OCI-LY7 (cell line): ENCODE data around the gene HSP90AB1. TPM values are rescaled to one million over a fixed set of nuclear protein-coding genes. Genes with fewer than 3 reads are reported as not detected.

Experiments
- BruUV-seq: library from RNA; stranded (reverse); fragments of 400-500 nt; replicated peaks from 2 replicates; lab custom pipeline; 2021; lab: Mats Ljungman, UMichigan
- CTCF ChIA-PET: fragments of 300-600 bp; sonication (Branson Sonifier 250); formaldehyde crosslinking; loops from one replicate; lab custom pipeline; 2022; ENCODE audit warnings: antibody characterized with exemption; ENCODE audit not compliant: unreplicated experiment; lab: Charles Lee
- POLR2A ChIA-PET: fragments of 300-600 bp; sonication (Branson Sonifier 250); formaldehyde crosslinking; loops from one replicate; lab custom pipeline; 2022; ENCODE audit warnings: antibody characterized with exemption; lab: Charles Lee
- DNase-seq: peaks from one replicate; pipeline ENCODE4 v3.0.0-alpha.2; 2015; ENCODE audit warnings: low spot score
- H2AFZ ChIP-seq: fragments of 200-600 bp; sonication (generic), shearing (Covaris generic); 2 replicates; pipeline ENCODE4 v1.6.1; 2014; ENCODE audit warnings: mild to moderate bottlenecking, antibody characterized with exemption, low read length, moderate library complexity
- H3K27ac ChIP-seq: fragments of 200-600 bp; sonication (generic); 2 replicates; pipeline ENCODE4 v1.5.1; 2014; ENCODE audit warnings: mixed run types, low read depth, mild to moderate bottlenecking, moderate library complexity, low read length, inconsistent platforms; ENCODE audit not compliant: poor library complexity, severe bottlenecking
- H3K36me3 ChIP-seq: fragments of 200-600 bp; sonication (generic); 2 replicates; pipeline ENCODE4 v1.6.1; 2014; ENCODE audit warnings: mild to moderate bottlenecking, antibody characterized with exemption, low read length, moderate library complexity, mixed read lengths; ENCODE audit not compliant: insufficient read depth
- H3K4me1 ChIP-seq: fragments of 200-600 bp; sonication (generic); 2 replicates; pipeline ENCODE4 v1.5.1; 2014; ENCODE audit warnings: mild to moderate bottlenecking, low read length; ENCODE audit not compliant: insufficient read depth, poor library complexity, severe bottlenecking
- H3K4me2 ChIP-seq: fragments of 200-600 bp; sonication (generic); 2 replicates; pipeline ENCODE4 v1.6.1; 2014; ENCODE audit warnings: mild to moderate bottlenecking, low read length
- H3K4me3 ChIP-seq: fragments of 200-600 bp; sonication (generic); 2 replicates; pipeline ENCODE4 v1.5.1; 2014; ENCODE audit warnings: mild to moderate bottlenecking, low read depth, low read length; ENCODE audit not compliant: poor library complexity, severe bottlenecking
- H3K79me2 ChIP-seq: fragments of 200-600 bp; sonication (generic); 2 replicates; pipeline ENCODE4 v1.6.1; 2016; ENCODE audit warnings: low read depth, mild to moderate bottlenecking, low read length, moderate library complexity, mixed read lengths; ENCODE audit not compliant: insufficient read depth
- H3K9me2 ChIP-seq: fragments of 200-600 bp; sonication (generic); 2 replicates; pipeline ENCODE4 v1.6.1; 2016; ENCODE audit warnings: mild to moderate bottlenecking, low read length, mixed read lengths; ENCODE audit not compliant: insufficient read depth
- H3K9me3 ChIP-seq: fragments of 200-600 bp; sonication (generic); 2 replicates; pipeline ENCODE4 v1.6.1; 2014; ENCODE audit warnings: mild to moderate bottlenecking, mixed run types, low read length, mixed read lengths
- H4K20me1 ChIP-seq: fragments of 200-600 bp; sonication (generic); 2 replicates; pipeline ENCODE4 v1.6.1; 2014; ENCODE audit warnings: mild to moderate bottlenecking, antibody characterized with exemption, low read length, moderate library complexity, mixed read lengths; ENCODE audit not compliant: insufficient read depth
- EZH2phosphoT487 ChIP-seq: fragments of 200-600 bp; sonication (generic); IDR thresholded peaks from 2 replicates; pipeline ENCODE4 v1.6.1; 2018; ENCODE audit warnings: low read depth, borderline replicate concordance, mild to moderate bottlenecking, mixed run types, antibody characterized with exemption, low read length, moderate library complexity, mixed read lengths
- intact Hi-C: fragments of 100-400 bp; cut with micrococcal nuclease; formaldehyde crosslinking; loops from one replicate; pipeline ENCODE4 v1.10.0; 2022; ENCODE audit not compliant: unreplicated experiment
- total RNA-seq, 2 experiments: library from RNA; depleted of rRNA in 1 of 2; stranded (reverse); fragments of >200 nt in 1 of 2; shearing (Covaris generic) in 1 of 2; gene quantifications; 2 replicates each; pipeline ENCODE4 v1.2.3, GENCODE V29; 2014 to 2022
- TF ChIP-seq, protein P1 (sequence below): fragments of 200-600 bp; sonication (generic); conservative IDR thresholded peaks from 2 replicates; pipeline ENCODE4 v1.5.1; 2014; ENCODE audit warnings: mild to moderate bottlenecking, antibody characterized with exemption, low read length, moderate library complexity, mixed read lengths

HSP90AB1 gene
- total RNA-seq, 2 experiments from 2014 or later, result 911 to 1,282 TPM

DNA sequence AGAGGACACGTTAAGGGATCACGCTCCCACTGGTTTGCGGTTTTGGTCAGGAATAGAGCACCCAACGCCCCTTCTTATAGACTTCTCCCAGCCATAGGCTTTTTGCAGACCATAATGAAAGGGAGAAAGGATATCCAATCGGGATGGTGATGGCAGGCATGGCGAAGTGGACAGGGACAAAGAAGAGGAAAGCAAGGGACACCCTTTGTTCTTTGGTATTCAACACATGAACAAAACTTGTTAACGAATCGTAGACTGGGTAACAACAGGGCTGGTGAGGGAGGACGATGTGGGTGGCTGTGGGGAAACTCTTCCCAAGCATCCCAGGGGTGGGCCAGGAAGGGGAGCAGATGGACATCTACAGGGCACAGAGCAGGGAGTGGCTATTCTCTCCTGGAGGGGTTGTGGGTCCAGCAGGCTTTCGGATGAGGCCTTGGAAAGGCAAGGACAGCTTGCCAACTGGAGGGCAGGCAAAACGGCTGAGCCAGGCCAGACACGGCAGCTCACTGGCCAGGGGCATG, 1.4 kb upstream of the HSP90AB1 start:
- Histone ChIP-seq H3K79me2 (peaks cover 37% of the 10 kb centered on the region), H3K9me3 (no peaks in the 10 kb centered on the region), H2AFZ (peak overlapping the region; percentile 67; the same call in 1 of the 2 replicates), H3K4me1 (peaks cover 32% of the 10 kb centered on the region), H3K36me3 (peaks cover 35% of the 10 kb centered on the region), H3K4me2 (peak overlapping the region; percentile 89), H4K20me1 (peaks cover 34% of the 10 kb centered on the region), H3K27ac (no peak overlapping the region), H3K9me2 (no peaks in the 10 kb centered on the region), H3K4me3 (peak overlapping the region; percentile 93)
- ChIA-PET CTCF (interaction anchor here (0.6 to 1.9 kb wide), 5 partner anchors 10 to 65 kb away, joined by 3 to 11 read pairs (median 4); partner anchors contain the start of gene SLC29A1), POLR2A (interaction anchor here (0.5 to 2.0 kb wide), 5 partner anchors 11 to 1885 kb away, joined by 3 to 10 read pairs (median 4); no protein-coding TSS in a partner anchor)
- intact Hi-C loops, result no loop called here
- DNase-seq, result no peak
- TF ChIP-seq, protein P1, sequence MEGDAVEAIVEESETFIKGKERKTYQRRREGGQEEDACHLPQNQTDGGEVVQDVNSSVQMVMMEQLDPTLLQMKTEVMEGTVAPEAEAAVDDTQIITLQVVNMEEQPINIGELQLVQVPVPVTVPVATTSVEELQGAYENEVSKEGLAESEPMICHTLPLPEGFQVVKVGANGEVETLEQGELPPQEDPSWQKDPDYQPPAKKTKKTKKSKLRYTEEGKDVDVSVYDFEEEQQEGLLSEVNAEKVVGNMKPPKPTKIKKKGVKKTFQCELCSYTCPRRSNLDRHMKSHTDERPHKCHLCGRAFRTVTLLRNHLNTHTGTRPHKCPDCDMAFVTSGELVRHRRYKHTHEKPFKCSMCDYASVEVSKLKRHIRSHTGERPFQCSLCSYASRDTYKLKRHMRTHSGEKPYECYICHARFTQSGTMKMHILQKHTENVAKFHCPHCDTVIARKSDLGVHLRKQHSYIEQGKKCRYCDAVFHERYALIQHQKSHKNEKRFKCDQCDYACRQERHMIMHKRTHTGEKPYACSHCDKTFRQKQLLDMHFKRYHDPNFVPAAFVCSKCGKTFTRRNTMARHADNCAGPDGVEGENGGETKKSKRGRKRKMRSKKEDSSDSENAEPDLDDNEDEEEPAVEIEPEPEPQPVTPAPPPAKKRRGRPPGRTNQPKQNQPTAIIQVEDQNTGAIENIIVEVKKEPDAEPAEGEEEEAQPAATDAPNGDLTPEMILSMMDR, result no peak
- no peak for TF ChIP-seq EZH2phosphoT487
- no TSS peak for BruUV-seq

GRCh38 chr6:44245912-44246662, 814 bp upstream of the HSP90AB1 start:
- peak overlapping the region; percentile 89 for H3K4me2 ChIP-seq
- H3K27ac ChIP-seq, result peak overlapping the region; percentile 81
- TF ChIP-seq EZH2phosphoT487, result no peak
- TF ChIP-seq, protein P1, result peak; percentile 74; the same call in 1 of the 2 replicates
- DNase-seq, result peak; percentile 90
- ChIA-PET CTCF (interaction anchor here (0.6 to 1.9 kb wide), 7 partner anchors 11 to 66 kb away, joined by 3 to 11 read pairs (median 4); partner anchors contain the start of gene SLC29A1), POLR2A (interaction anchor here (0.5 to 3.5 kb wide), 9 partner anchors 11 to 1885 kb away, joined by 3 to 22 read pairs (median 5); partner anchors contain the start of gene SLC35B2)
- H3K36me3 ChIP-seq, result peaks cover 41% of the 10 kb centered on the region
- no peaks in the 10 kb centered on the region for H3K9me3 ChIP-seq
- intact Hi-C loops, result loop anchor here (1.0 to 2.0 kb wide), 3 partner anchors 18 to 120 kb away; partner anchors contain the start of gene SLC29A1
- H3K4me1 ChIP-seq, result peaks cover 38% of the 10 kb centered on the region
- peaks cover 39% of the 10 kb centered on the region for H4K20me1 ChIP-seq
- no TSS peak for BruUV-seq
- peak overlapping the region; percentile 93 for H3K4me3 ChIP-seq
- H2AFZ ChIP-seq, result peak overlapping the region; percentile 67; the same call in 1 of the 2 replicates
- H3K79me2 ChIP-seq, result peaks cover 43% of the 10 kb centered on the region
- H3K9me2 ChIP-seq, result no peaks in the 10 kb centered on the region
